Fibroblast of skin of left biceps (primary cell): ENCODE data around the gene RTN3.
A peak's percentile ranks its signal among the peaks of the same experiment; 100 is the strongest.

Experiments used
- DNase-seq, 2 experiments: peaks; one replicate each; pipeline ENCODE4 v3.0.0-alpha.2; 2013; ENCODE audit warnings: low read depth in 2 of 2

The RTN3 gene

GRCh38 chr11:63737718-63738117 is 56.4 kb downstream of the RTN3 start:
- DNase-seq: no peak

- DNase-seq: peak; percentile 43 to 44
These were observed 57.5 kb downstream of the RTN3 start for GRCh38 chr11:63738720-63739360.

- no peak for DNase-seq
These were observed 64.2 kb downstream of the RTN3 start for GRCh38 chr11:63745304-63746170.

- DNase-seq: peak in 1 of 2 experiments; percentile 35
These were observed 65.7 kb downstream of the RTN3 start for GRCh38 chr11:63747011-63747410.

GRCh38 chr11:63749624-63750023 is 68.3 kb downstream of the RTN3 start:
- no peak for DNase-seq

- DNase-seq: no peak
These were observed 75.8 kb downstream of the RTN3 start for GRCh38 chr11:63756919-63757761.

- no peak for DNase-seq
These were observed 79.3 kb downstream of the RTN3 start for GRCh38 chr11:63760487-63761079.

GRCh38 chr11:63761188-63761587 is 79.9 kb downstream of the RTN3 start:
- DNase-seq: no peak

GRCh38 chr11:63761931-63762653 is 80.8 kb downstream of the RTN3 start:
- DNase-seq: no peak

GRCh38 chr11:63762654-63763495 is 81.6 kb downstream of the RTN3 start:
- DNase-seq: no peak

GRCh38 chr11:63763496-63764339 is 82.4 kb downstream of the RTN3 start:
- no peak for DNase-seq

GRCh38 chr11:63764340-63764678 is 83.0 kb downstream of the RTN3 start:
- DNase-seq: no peak

GRCh38 chr11:63764679-63765647 is 83.7 kb downstream of the RTN3 start:
- no peak for DNase-seq

GRCh38 chr11:63765688-63766241 is 84.5 kb downstream of the RTN3 start:
- no peak for DNase-seq

GRCh38 chr11:63766531-63767235 is 85.4 kb downstream of the RTN3 start:
- DNase-seq: no peak

- no peak for DNase-seq
These were observed 85.9 kb downstream of the RTN3 start for GRCh38 chr11:63767267-63767564.

- DNase-seq: peak; percentile 22 to 45
These were observed 86.4 kb downstream of the RTN3 start for GRCh38 chr11:63767565-63768236.
